Fibroblast of the aortic adventitia (primary cell): ENCODE measurements around the gene SPNS3. TPM values are rescaled to one million over a fixed set of nuclear protein-coding genes. Genes with fewer than 3 reads are reported as not detected.

ENCODE experiments used
- DNase-seq: peaks from one replicate; pipeline ENCODE4 v3.0.0-alpha.2; 2010; ENCODE audit warnings: low read depth
- H3K4me3 ChIP-seq: 2 replicates; pipeline ENCODE4 v1.5.1; 2011; ENCODE audit warnings: low read depth, mild to moderate bottlenecking, control low read depth, low read length, moderate library complexity
- CTCF ChIP-seq: IDR thresholded peaks from 2 replicates; pipeline ENCODE4 v1.5.1; 2011; ENCODE audit warnings: mild to moderate bottlenecking, low read length, control low read depth, inconsistent platforms; ENCODE audit not compliant: insufficient read depth
- total RNA-seq: library from RNA; depleted of rRNA; stranded (reverse); fragments of >200 nt; gene quantifications from 2 replicates; pipeline ENCODE4 v1.2.3, GENCODE V29; 2012; ENCODE audit warnings: low replicate concordance

Gene SPNS3
- total RNA-seq, 1 donor: not detected

GRCh38 chr17:4440021-4440420, 6.3 kb downstream of the SPNS3 start:
- TF ChIP-seq CTCF: no peak
- H3K4me3 ChIP-seq: no peak overlapping the region
- no peak for DNase-seq

GRCh38 chr17:4440690-4441686, 7.2 kb downstream of the SPNS3 start:
- H3K4me3 ChIP-seq: no peak overlapping the region
- TF ChIP-seq CTCF: no peak
- DNase-seq: peak; percentile 53

- no peak for TF ChIP-seq CTCF
Measured at GRCh38 chr17:4442582-4442981, 8.8 kb downstream of the SPNS3 start.

GRCh38 chr17:4443476-4443875, 9.7 kb downstream of the SPNS3 start:
- TF ChIP-seq CTCF: no peak
- H3K4me3 ChIP-seq: no peak overlapping the region
- peak; percentile 9 for DNase-seq

More at GRCh38 chr17:4442582-4442981, 8.8 kb downstream of the SPNS3 start:
- no peak for DNase-seq
- no peak overlapping the region for H3K4me3 ChIP-seq

- TF ChIP-seq CTCF: no peak
- no peak for DNase-seq
- no peak overlapping the region for H3K4me3 ChIP-seq
Measured at GRCh38 chr17:4444782-4445473, 11.2 kb downstream of the SPNS3 start.

GRCh38 chr17:4445731-4446130, 12.0 kb downstream of the SPNS3 start:
- DNase-seq: no peak
- TF ChIP-seq CTCF: no peak
- H3K4me3 ChIP-seq: no peak overlapping the region
